Measurements from ENCODE around the gene MINAR2.

The MINAR2 gene

GRCh38 chr5:129773376-129773775 lies 25.5 kb downstream of the MINAR2 start:
- DNase-seq, result no peak

GRCh38 chr5:129781594-129781993 lies 33.7 kb downstream of the MINAR2 start:
- DNase-seq, result no peak

GRCh38 chr5:129803403-129803802 lies 55.5 kb downstream of the MINAR2 start:
- no peak for DNase-seq

- DNase-seq, result no peak
These were observed 56.8 kb downstream of the MINAR2 start for GRCh38 chr5:129804705-129805104.

- DNase-seq, result no peak
These were observed 59.4 kb downstream of the MINAR2 start for GRCh38 chr5:129807162-129807814.

Measured in effector CD4-positive, alpha-beta T cell (primary cell).